Stimulated activated CD8-positive, alpha-beta memory T cell treated with anti-CD3 and anti-CD28 coated beads, Interleukin-12 subunit alpha, Interleukin-12 subunit beta, amount 100 ng/mL, for 4 hours (primary cell): ENCODE measurements around the gene CREB5.

ENCODE experiments used
- DNase-seq: peaks from one replicate; pipeline ENCODE4 v3.0.0-alpha.2; 2020; ENCODE audit warnings: low read depth

CREB5 gene

DNA sequence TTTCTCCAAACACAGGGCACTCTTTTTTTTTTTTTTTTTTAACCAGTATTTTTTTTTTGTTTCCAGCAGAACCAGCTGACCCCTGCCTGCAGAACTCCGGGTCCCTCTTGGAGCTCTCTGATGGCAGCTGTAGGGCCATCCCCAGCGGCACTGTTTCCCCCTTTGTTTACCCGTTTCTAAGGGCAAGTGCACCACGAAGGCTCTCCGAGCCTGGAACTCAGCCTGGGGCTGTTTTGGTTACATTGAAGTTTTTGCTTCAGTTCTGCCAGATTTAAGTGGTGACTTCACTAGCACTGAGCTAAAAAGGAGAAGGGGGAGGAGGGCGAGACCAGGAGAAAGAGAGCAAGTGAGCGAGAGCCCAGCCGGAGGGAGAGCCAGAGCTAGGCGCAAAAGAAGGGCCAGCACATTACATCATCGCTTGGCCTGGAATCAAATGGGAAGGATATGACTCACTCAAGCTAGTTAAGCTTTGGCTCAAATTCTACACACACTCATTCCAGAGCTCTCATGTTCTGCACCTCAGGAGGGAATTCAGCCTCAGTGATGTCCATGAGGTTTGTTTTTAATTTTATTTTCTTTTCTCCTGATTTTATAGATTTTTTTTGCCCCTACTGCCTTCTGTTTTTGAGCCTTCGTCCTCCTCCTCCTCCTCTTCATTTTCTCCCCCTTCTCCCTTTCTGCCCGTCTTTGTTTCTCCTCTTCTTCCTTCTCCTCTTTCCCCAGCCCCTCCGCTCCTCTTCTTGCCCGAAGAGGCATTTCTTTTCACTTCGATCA, 273.5 kb downstream of the CREB5 start:
- DNase-seq: no peak

DNA sequence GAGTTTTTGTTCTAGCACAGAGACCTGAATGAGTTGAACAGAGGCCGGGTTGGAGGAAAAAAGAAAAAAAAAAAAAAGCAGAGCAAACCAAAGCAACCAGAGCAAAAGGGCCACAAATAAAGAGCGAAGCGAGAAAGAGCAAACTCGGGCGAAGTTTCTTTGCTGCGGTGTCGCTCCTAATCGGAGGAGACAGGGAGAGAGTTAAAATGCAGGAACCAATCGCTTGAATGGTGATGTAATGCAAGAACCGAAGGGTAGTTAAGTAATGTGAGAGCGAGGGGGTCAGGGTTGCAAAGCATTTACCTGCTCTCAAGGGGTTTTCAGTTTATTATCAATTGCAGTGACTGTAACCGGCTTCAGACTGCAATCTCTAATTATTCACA, 274.1 kb downstream of the CREB5 start:
- no peak for DNase-seq

DNA sequence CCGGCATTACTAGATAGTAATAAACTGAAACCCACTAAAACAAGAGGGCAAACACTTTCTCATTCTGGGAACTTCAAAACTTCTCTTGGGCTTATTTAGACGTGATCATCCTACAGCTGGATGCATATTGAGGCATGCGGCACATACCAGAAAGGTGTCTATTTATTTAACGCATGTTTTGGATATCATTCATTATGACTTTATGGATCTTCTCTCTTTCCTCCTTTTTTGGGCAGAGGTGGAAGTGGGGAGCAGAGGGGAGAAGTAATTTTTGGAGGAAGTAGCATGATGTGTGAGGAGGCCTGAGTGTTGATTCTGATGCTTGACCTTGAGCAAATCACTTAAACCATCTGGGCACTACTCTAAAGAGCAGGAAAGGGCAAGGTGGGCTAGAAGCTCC, 275.2 kb downstream of the CREB5 start:
- no peak for DNase-seq

GRCh38 chr7:28688174-28688573, 275.9 kb downstream of the CREB5 start:
- no peak for DNase-seq

DNA sequence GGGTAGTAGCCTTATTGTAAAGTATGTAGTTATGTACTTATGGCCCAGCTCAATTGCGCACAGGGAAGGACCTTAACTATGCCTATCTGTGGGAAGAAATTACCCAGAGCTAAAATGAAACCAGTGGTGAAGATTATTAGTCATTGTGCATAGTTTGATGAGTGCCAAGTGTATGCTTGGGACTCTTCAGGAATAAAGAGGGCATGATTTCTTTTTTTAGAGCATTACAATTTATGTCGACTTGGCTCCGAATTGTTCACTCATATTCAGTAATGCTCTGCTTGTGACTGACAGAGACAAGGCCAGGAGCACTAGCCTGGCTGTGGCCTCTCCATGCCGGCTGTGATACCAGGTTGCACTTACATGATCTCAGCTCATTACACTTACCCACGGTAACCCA, 276.3 kb downstream of the CREB5 start:
- no peak for DNase-seq

DNA sequence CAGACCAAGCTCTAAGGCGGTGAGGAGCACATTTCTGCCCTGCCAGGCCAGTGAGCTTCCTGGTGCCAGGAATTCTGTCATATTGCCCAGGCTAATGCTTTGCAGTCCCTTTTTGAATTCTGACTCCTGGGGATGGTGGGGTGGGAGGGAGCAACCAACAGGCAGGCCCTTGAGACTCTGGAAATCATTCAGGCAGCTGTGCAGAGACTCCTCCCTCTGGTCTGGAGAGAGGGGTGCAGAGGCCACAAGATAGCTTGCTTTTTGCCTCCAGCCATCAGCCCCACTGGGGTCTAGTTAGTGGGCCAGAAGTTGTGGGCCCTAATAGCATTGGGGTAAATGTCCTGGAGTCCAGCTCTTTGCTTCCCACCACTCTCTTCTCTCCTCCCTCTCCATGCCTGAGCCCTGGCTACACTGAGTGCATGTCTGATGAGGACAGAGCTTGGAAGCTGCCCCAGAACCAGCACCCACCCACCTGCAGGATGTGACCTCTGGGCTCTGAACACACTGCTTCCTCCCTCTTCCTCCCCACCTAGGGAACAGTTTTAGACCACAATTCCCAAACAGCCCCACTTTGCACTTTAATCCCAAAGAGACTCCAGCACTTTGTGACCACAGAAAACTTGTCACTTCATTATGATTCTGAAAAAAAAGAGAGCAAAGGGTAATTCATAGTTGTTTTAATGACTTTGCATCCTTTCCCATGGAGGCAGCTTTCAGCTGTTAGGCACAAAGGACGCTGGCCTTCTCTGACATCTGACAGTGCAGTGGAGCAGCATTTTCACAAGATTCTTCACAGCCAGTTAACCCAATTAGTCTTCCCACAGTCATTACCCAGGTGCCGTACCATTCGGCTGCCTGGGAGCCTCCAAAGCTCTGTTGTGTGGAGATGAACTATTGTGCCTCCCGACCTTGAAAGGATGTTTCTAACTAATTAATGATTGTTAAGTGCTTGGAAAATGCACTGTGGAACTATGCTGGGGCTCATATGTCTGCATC, 283.3 kb downstream of the CREB5 start:
- no peak for DNase-seq

GRCh38 chr7:28697913-28698563, 285.7 kb downstream of the CREB5 start:
- no peak for DNase-seq

- no peak for DNase-seq
Observed at GRCh38 chr7:28698840-28699239, 286.5 kb downstream of the CREB5 start.

DNA sequence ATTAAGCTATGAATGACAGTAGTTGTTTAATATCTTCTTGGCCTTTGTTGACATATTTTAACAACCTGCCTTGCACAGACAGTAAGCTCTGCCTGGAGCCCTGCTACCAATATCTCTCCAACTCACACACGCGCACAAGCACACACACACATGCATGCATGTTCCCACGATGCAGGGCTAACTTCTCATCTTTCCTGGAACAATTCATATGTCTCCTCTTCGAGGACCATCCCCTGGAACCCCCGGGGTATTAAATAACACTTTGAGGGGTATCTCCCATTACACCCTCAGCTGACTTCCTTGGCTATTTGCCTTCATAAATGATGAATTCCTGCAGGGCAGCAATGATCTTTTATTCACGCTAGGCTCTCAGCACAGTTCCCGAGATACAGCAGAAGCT, 287.8 kb downstream of the CREB5 start:
- no peak for DNase-seq

- no peak for DNase-seq
Observed at GRCh38 chr7:28700790-28701203, 288.5 kb downstream of the CREB5 start.

DNA sequence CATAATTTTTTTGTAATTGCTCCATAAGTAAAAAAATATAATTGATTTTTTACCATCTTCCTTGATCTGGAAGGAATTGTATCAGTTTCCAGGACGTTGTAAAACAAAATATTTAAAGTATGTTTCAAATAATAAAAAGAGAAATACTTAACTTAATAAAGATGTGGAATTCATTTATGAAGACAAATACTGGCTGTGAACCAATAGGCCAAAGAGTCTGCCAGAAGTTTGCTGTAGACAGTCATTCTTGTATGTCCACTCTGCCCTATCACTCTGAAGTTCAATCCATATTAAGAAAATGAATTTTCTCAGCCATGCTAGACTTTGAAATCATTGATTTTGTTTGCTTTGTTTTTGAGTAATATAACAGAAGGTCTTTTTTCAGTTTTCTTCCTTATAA, 289.4 kb downstream of the CREB5 start:
- no peak for DNase-seq

DNA sequence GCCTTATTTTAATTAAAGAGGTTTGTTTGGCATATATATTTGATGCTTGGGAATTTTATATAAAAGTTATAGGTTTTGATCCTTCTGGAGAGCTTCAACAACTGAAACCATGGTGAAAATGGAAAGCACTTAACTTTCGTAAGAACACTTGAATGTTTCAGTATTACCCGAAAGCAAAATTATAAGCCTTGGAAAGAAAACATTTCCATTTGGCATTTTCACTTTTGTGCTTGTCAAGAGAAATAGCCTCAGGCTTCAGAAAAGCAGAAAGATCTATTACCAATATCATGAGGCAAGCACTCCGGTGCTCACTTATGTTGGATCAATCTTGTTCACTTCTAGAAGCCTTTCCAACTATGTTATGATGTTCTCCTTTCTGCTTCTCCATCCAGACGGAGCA, 289.9 kb downstream of the CREB5 start:
- DNase-seq: no peak

DNA sequence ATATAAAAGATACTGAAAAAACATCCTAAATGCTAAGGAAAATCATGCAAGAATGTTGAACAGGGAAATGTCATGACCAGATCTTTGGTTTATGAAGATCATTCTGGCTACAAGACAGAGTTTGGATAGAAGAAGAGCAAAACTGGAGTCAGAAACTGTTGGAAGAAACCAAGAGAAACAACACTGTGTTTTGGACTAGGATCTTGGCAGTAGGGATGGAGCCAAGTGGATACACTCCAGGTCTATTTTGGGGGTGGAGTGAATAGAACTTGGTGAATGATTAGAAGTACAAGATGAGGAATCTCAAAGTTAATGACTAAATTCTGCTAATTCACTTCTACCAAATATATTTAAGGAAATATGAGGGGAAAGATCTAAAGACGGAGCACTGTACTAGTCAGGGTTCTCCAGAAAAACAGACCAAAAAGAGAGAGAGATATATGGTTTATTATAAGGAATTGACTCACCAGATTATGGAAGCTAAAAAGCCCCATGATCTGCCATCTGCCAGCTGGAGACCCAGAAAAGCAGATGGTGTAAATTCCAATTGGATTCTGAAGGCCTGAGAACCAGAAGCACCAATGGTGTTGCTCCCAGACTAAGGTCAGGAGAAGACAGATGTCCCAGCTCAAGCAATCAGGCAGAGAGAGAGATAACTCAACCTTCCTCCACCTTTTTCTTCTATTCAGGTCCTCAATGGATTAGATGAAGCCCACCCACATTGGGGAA, 290.9 kb downstream of the CREB5 start:
- no peak for DNase-seq

GRCh38 chr7:28704706-28705105, 292.4 kb downstream of the CREB5 start:
- DNase-seq: no peak

- no peak for DNase-seq
Observed at GRCh38 chr7:28705350-28705749, 293.0 kb downstream of the CREB5 start.

- no peak for DNase-seq
Observed at GRCh38 chr7:28706584-28706983, 294.3 kb downstream of the CREB5 start.

- no peak for DNase-seq
Observed at GRCh38 chr7:28707291-28707690, 295.0 kb downstream of the CREB5 start.

DNA sequence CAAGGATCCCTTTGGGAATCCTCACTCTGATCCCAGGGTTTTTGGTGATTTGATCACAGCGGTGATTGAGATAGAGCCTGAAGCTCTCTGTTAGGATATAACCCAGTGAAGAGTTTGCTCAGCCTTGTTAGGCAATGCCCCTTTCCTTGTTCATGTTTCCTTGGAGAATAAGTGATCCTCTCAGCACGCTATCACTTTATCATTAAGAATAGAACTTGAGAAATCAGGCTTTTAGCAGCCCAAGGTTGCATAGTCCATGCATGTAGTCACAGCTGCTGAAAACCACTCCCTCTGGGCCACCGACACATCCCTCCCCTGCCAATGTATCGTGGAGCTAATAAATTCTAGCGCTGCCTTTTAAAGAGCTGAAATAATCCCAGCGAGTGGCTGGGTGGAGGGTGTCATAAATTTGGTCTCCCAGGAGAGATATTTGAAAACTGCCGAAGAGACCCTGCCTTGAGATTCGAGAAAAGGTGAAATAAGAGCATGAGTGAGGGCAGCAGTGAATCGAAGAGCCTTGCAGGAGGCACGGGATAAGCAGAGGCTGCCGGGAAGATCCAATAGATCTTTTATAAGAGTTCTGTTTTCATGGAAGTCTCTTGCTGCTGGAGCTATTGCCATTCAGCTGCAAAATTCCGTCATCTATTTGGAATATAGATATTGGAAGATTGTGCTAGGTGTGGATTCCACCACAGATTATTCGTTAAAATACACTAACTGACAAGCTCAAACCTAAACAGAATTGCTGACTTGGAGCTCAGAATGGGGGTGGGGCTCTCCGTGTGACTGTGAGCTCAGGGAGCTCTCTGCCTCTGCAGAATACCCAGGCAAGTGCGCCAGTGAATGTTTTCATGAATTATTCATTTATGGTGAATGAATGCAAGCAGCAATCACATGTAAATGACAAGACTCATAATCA, 296.0 kb downstream of the CREB5 start:
- no peak for DNase-seq

DNA sequence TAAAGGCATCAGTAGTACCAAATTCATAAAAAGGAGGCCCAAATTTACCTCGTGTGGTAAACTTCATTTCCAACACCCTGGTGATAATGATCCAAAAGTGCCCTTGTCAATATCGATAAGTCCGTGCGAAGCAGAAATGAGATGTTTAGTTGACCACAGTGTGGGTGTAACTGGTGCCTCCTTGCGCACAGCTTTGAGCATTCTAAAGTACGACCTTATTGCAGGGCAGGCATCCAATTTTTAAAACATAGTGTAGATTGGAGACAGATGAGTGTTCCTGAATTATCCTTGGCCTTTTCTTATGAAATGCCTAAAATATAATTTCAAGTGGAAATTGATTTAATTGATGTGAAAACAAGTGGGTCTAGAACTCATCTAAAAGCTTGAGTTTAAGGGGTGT, 297.4 kb downstream of the CREB5 start:
- DNase-seq: no peak

- no peak for DNase-seq
Observed at GRCh38 chr7:28711114-28711513, 298.8 kb downstream of the CREB5 start.
